Endothelial cell of umbilical vein (primary cell): ENCODE data around the gene CPEB2. TPM values are rescaled to one million over a fixed set of nuclear protein-coding genes. Genes with fewer than 3 reads are reported as not detected.

Experiments
- BruUV-seq: library from RNA; stranded (reverse); fragments of 400-500 nt; replicated peaks from 2 replicates; lab custom pipeline; 2021; lab: Mats Ljungman, UMichigan
- CTCF ChIA-PET: fragments of 300-600, 350-600 bp; sonication (Branson Sonifier 250); formaldehyde crosslinking; loops from one replicate; lab custom pipeline; 2021; ENCODE audit warnings: antibody characterized with exemption, inconsistent platforms; lab: Charles Lee
- POLR2A ChIA-PET: fragments of 300-600, 350-600 bp; sonication (Branson Sonifier 250); formaldehyde crosslinking; loops from one replicate; lab custom pipeline; 2021; ENCODE audit warnings: antibody characterized with exemption, inconsistent platforms; lab: Charles Lee
- DNase-seq: peaks from one replicate; pipeline ENCODE4 v3.0.0-alpha.2; 2011; ENCODE audit warnings: low read depth, low spot score
- FAIRE-seq: peaks from 2 replicates; lab custom pipeline; 2011; peaks lifted over from hg19 to GRCh38; lab: Jason Lieb, UNC
- H2AFZ ChIP-seq: 2 replicates; pipeline ENCODE4 v1.6.0; 2012; ENCODE audit warnings: low read depth, low read length, control low read depth, inconsistent platforms
- H3K27ac ChIP-seq: 2 replicates; pipeline ENCODE4 v1.5.1; 2011; ENCODE audit warnings: low read depth, mild to moderate bottlenecking, control low read depth, low read length, moderate library complexity; ENCODE audit not compliant: insufficient read depth
- H3K27me3 ChIP-seq, 2 experiments: 2 replicates each; pipeline versions ENCODE4 v1.6.0 to v1.6.1; 2011; ENCODE audit warnings: low read length in 2 of 2, mixed read lengths in 1 of 2; ENCODE audit not compliant: control insufficient read depth in 2 of 2, insufficient read depth in 2 of 2
- H3K36me3 ChIP-seq, 2 experiments: 2 replicates in 1 of 2; 3 replicates in 1 of 2; pipeline ENCODE4 v1.5.1; 2011; ENCODE audit warnings: low read length in 2 of 2, mild to moderate bottlenecking in 1 of 2, moderate library complexity in 1 of 2; ENCODE audit not compliant: control insufficient read depth in 2 of 2, insufficient read depth in 2 of 2; ENCODE audit errors: extremely low read depth in 1 of 2
- H3K4me1 ChIP-seq: 3 replicates; pipeline ENCODE4 v1.5.1; 2011; ENCODE audit warnings: mild to moderate bottlenecking, low read length; ENCODE audit not compliant: control insufficient read depth, insufficient read depth; ENCODE audit errors: extremely low read depth
- H3K4me2 ChIP-seq: 2 replicates; pipeline ENCODE4 v1.6.1; 2011; ENCODE audit warnings: low read length, control low read depth, mixed read lengths; ENCODE audit not compliant: insufficient read depth
- H3K4me3 ChIP-seq, 3 experiments: fragments of 200-600 bp in 1 of 3; sonication (generic), shearing (Covaris generic) in 1 of 3; replicated peaks in 1 of 3; 2 replicates each; pipeline ENCODE4 v1.5.1; 2011 to 2016; ENCODE audit warnings: control low read depth in 3 of 3, low read length in 3 of 3, mild to moderate bottlenecking in 2 of 3, inconsistent platforms in 1 of 3, low read depth in 1 of 3, moderate library complexity in 1 of 3; ENCODE audit not compliant: insufficient read depth in 1 of 3
- H3K79me2 ChIP-seq: 2 replicates; pipeline ENCODE4 v1.6.0; 2012; ENCODE audit warnings: low read length, inconsistent platforms; ENCODE audit not compliant: control insufficient read depth, insufficient read depth
- H3K9ac ChIP-seq: replicated peaks from 2 replicates; pipeline ENCODE3; 2011; ENCODE audit warnings: low read length, control low read depth; ENCODE audit not compliant: insufficient read depth; ENCODE audit errors: extremely low read depth
- H3K9me1 ChIP-seq: replicated peaks from 3 replicates; pipeline ENCODE4 v1.6.0; 2011; ENCODE audit warnings: mild to moderate bottlenecking, low read length; ENCODE audit not compliant: control insufficient read depth, insufficient read depth; ENCODE audit errors: extremely low read depth
- H3K9me3 ChIP-seq: replicated peaks from 2 replicates; pipeline ENCODE4 v1.5.1; 2012; ENCODE audit warnings: low read length, inconsistent platforms; ENCODE audit not compliant: control insufficient read depth, insufficient read depth
- H4K20me1 ChIP-seq: replicated peaks from 2 replicates; pipeline ENCODE3; 2011; ENCODE audit warnings: mild to moderate bottlenecking, low read length; ENCODE audit not compliant: control insufficient read depth, insufficient read depth; ENCODE audit errors: extremely low read depth
- CTCF ChIP-seq, 2 donors: IDR thresholded peaks; 1 replicate in 1 of 2; 2 replicates in 1 of 2; pipeline ENCODE4 v1.5.1; 2011; ENCODE audit warnings: low read length in 2 of 2, mild to moderate bottlenecking in 2 of 2, moderate library complexity in 2 of 2, control low read depth in 1 of 2, inconsistent platforms in 1 of 2, low read depth in 1 of 2; ENCODE audit not compliant: insufficient read depth in 1 of 2; ENCODE audit errors: extremely low read depth in 1 of 2
- EZH2 ChIP-seq: IDR thresholded peaks from 2 replicates; pipeline ENCODE4 v1.6.1; 2012; ENCODE audit warnings: borderline replicate concordance, low read depth, mild to moderate bottlenecking, moderate library complexity, low read length, inconsistent platforms; ENCODE audit not compliant: severe bottlenecking
- FOS ChIP-seq: IDR thresholded peaks from 2 replicates; pipeline ENCODE4 v1.6.1; 2011; ENCODE audit warnings: mild to moderate bottlenecking, low read length, moderate library complexity, borderline replicate concordance; ENCODE audit not compliant: insufficient read depth
- GATA2 ChIP-seq: IDR thresholded peaks from 2 replicates; pipeline ENCODE4 v1.7.0; 2011; ENCODE audit warnings: low read depth, mild to moderate bottlenecking, moderate library complexity, mixed read lengths, low read length; ENCODE audit not compliant: insufficient read length, insufficient read depth
- JUN ChIP-seq: IDR thresholded peaks from 2 replicates; pipeline ENCODE4 v1.6.1; 2011; ENCODE audit warnings: borderline replicate concordance, low read depth; ENCODE audit not compliant: insufficient read length, insufficient read depth
- MYC ChIP-seq: IDR thresholded peaks from one replicate; pipeline ENCODE4 v1.6.1; 2011; ENCODE audit warnings: mild to moderate bottlenecking, low read depth, low read length
- POLR2A ChIP-seq: IDR thresholded peaks from 2 replicates; pipeline ENCODE4 v1.6.1; 2012; ENCODE audit warnings: low read depth, mild to moderate bottlenecking, control low read depth, low read length
- POLR2AphosphoS5 ChIP-seq: IDR thresholded peaks from 2 replicates; pipeline ENCODE4 v1.6.1; 2012; ENCODE audit warnings: low read depth, mild to moderate bottlenecking, control low read depth, low read length, moderate library complexity; ENCODE audit not compliant: insufficient read depth
- dilution Hi-C: fragments of 300-500 bp; cut with MboI; formaldehyde crosslinking; loops from one replicate; pipeline ENCODE4 v1.15.0; 2019; ENCODE audit warnings: low sequenced_read_pairs; ENCODE audit not compliant: extremely low pct_ligation_motif_present
- intact Hi-C: fragments of 100-400 bp; cut with micrococcal nuclease; formaldehyde crosslinking; loops from one replicate; pipeline ENCODE4 v1.10.0; 2022
- polyA plus RNA-seq, 4 experiments: library from polyadenylated mRNA; depleted of rRNA in 3 of 4; stranded (reverse) in 3 of 4; unstranded in 1 of 4; fragments of >200 nt; gene quantifications; 2 replicates each; pipeline versions ENCODE4 v1.2.1 to v1.2.3, GENCODE V29; 2011 to 2012; ENCODE audit warnings: missing spikeins in 1 of 4
- total RNA-seq: library from RNA; stranded (reverse); gene quantifications from 2 replicates; pipeline ENCODE4 v1.2.3, GENCODE V29; 2021
- TF ChIP-seq, protein P1 (sequence below): IDR thresholded peaks from 2 replicates; pipeline ENCODE4 v1.6.1; 2011; ENCODE audit not compliant: insufficient read depth, insufficient read length

The CPEB2 gene
- total and polyA plus RNA-seq, 2 donors (not counting 3 experiments of a cell fraction or from before 2014, with no cell fraction given) = 2.8 to 11.7 TPM

GRCh38 chr4:15006416-15007024 lies 4.2 kb downstream of the CPEB2 start:
- peak; percentile 58 for DNase-seq
- peak; percentile 82 for FAIRE-seq
- Histone ChIP-seq H3K27me3 (no peaks in the 10 kb centered on the region), H3K4me2 (peak overlapping the region; percentile 95), H3K79me2 (peaks cover 52% of the 10 kb centered on the region), H3K27ac (no peak overlapping the region), H3K9me3 (no peaks in the 10 kb centered on the region), H4K20me1 (no peaks in the 10 kb centered on the region), H3K36me3 (peaks cover 0 to 6% of the 10 kb centered on the region in 2 experiments), H3K9me1 (no peaks in the 10 kb centered on the region), H3K9ac (no peak overlapping the region), H3K4me1 (peaks cover 13% of the 10 kb centered on the region), H2AFZ (no peak overlapping the region), H3K4me3 (peak overlapping the region in 1 of 3 experiments; percentile 93)
- TF ChIP-seq CTCF (IDR thresholded peaks at IDR 0.05; ENCODE audit: extremely low read depth in 1 of 2, insufficient read depth in 1 of 2, low read depth in 1 of 2, low read length in 2 of 2) (peak in 1 of 2 donors; percentile 16), GATA2 (no peak)
- intact Hi-C loops = loop anchor here (10.0 kb wide), 2 partner anchors 448 to 842 kb away; no protein-coding TSS in a partner anchor
- no TSS peak for BruUV-seq
- ChIA-PET POLR2A (no interaction called here), CTCF (interaction anchor here (0.9 to 2.9 kb wide), 4 partner anchors 14 to 35 kb away, joined by 3 to 9 read pairs (median 4); no protein-coding TSS in a partner anchor)
- dilution Hi-C loops = no loop called here

DNA sequence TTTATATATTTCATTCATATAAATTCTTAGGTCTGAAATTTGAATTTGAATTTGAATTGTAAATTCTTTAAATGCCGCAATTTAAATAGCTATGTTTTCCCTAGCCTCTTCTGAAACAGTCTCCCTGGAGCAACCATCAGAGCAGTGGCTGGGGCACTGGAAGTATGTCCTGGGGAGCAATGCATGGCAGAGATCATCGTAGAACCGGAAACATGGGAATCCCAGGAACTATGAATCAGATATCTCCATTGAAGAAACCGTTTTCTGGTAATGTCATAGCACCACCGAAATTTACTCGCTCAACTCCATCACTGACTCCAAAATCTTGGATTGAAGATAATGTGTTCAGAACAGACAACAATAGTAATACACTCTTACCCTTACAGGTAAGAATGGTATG lies 4.9 kb downstream of the CPEB2 start:
- POLR2A ChIA-PET = no interaction called here
- BruUV-seq = no TSS peak
- H3K27me3 ChIP-seq = no peaks in the 10 kb centered on the region
- peaks cover 0 to 6% of the 10 kb centered on the region in 2 experiments for H3K36me3 ChIP-seq
- H2AFZ ChIP-seq = no peak overlapping the region
- H3K9ac ChIP-seq = no peak overlapping the region
- intact Hi-C loops = loop anchor here (10.0 kb wide), 2 partner anchors 448 to 842 kb away; no protein-coding TSS in a partner anchor
- H3K9me1 ChIP-seq = no peaks in the 10 kb centered on the region
- H3K27ac ChIP-seq = no peak overlapping the region
- H3K4me2 ChIP-seq = peak overlapping the region; percentile 95
- no peaks in the 10 kb centered on the region for H3K9me3 ChIP-seq
- peaks cover 56% of the 10 kb centered on the region for H3K79me2 ChIP-seq
- H4K20me1 ChIP-seq = no peaks in the 10 kb centered on the region
- dilution Hi-C loops = no loop called here
- no peak overlapping the region for H3K4me3 ChIP-seq
- DNase-seq (no peak), FAIRE-seq (no peak)
- CTCF ChIA-PET = interaction anchor here (1.4 to 2.9 kb wide), 3 partner anchors 15 to 27 kb away, joined by 3 to 9 read pairs (median 4); no protein-coding TSS in a partner anchor
- peaks cover 13% of the 10 kb centered on the region for H3K4me1 ChIP-seq
- TF ChIP-seq CTCF (IDR thresholded peaks at IDR 0.05; ENCODE audit: extremely low read depth in 1 of 2, insufficient read depth in 1 of 2, low read depth in 1 of 2, low read length in 2 of 2) (no peak), POLR2A (no peak), MYC (no peak), EZH2 (no peak), JUN (no peak), POLR2AphosphoS5 (no peak), FOS (no peak), GATA2 (no peak)
- TF ChIP-seq, protein P1, sequence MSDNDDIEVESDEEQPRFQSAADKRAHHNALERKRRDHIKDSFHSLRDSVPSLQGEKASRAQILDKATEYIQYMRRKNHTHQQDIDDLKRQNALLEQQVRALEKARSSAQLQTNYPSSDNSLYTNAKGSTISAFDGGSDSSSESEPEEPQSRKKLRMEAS = no peak
